ENCODE results near the gene IRF9.
"Not testable (repeated sequence)": the region's sequence is repeated elsewhere in the genome, so short reads cannot be mapped to it uniquely, and the experiment has no call there.

Gene IRF9

DNA sequence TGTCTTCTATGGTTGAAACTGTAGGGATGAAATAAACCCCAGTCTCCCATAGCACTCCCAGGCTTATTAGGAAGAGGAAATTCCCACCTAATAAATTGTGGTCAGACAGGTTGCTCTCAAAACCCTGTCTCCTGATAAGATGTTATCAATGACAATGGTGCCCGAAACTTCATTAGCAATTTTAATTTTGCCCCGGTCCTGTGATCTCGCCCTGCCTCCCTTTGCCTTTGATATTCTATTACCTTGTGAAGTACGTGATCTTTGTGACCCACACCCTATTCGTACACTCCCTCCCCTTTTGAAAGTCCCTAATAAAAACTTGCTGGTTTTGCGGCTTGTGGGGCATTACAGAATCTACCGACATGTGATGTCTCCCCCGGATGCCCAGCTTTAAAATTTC lies 41.5 kb downstream of the IRF9 start:
- H3K4me1 ChIP-seq (ENCODE audit: control insufficient read depth, insufficient read depth, low read length, poor library complexity, severe bottlenecking); H3K4me3 ChIP-seq (ENCODE audit: insufficient read depth, low read depth, low read length, poor library complexity, severe bottlenecking); H3K27me3 ChIP-seq (replicated peaks; ENCODE audit: control insufficient read depth, insufficient read depth, low read length, poor library complexity, severe bottlenecking); H3K27ac ChIP-seq (ENCODE audit: insufficient read depth, low read length, poor library complexity, severe bottlenecking); DNase-seq; H3K9me3 ChIP-seq (ENCODE audit: control insufficient read depth, low read length): not testable (repeated sequence)
- peaks cover 22% of the 10 kb centered on the region for H3K36me3 ChIP-seq (ENCODE audit: control insufficient read depth, insufficient read depth, low read length)

DNA sequence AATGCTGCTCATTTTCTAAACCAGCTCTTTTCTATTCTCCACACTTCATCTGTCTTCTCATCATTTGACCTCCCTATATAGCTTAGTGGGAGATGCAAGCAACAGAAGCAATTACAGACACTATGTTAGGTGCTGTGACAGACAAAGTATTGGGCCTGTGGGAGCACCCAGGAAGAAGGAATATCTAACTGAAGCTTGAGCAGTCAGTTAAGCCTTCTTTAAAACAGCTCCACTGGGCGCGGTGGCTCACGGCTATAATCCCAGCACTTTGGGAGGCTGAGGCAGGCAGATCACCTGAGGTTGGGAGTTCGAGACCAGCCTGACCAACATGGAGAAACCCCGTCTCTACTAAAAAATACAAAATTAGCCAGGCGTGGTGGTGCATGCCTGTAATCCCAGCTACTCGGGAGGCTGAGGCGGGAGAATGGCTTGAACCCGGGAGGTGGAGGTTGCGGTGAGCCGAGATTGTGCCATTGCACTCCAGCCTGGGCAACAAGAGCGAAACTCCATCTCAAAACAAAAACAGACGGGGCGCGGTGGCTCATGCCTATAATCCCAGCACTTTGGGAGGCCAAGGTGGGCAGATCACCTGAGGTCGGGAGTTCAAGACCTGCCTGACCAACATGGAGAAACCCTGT lies 42.3 kb downstream of the IRF9 start:
- H3K4me3 ChIP-seq (ENCODE audit: insufficient read depth, low read depth, low read length, poor library complexity, severe bottlenecking); H3K4me1 ChIP-seq (ENCODE audit: control insufficient read depth, insufficient read depth, low read length, poor library complexity, severe bottlenecking); H3K9me3 ChIP-seq (ENCODE audit: control insufficient read depth, low read length); H3K27me3 ChIP-seq (replicated peaks; ENCODE audit: control insufficient read depth, insufficient read depth, low read length, poor library complexity, severe bottlenecking); H3K27ac ChIP-seq (ENCODE audit: insufficient read depth, low read length, poor library complexity, severe bottlenecking); DNase-seq: not testable (repeated sequence)
- H3K36me3 ChIP-seq (ENCODE audit: control insufficient read depth, insufficient read depth, low read length), result peaks cover 28% of the 10 kb centered on the region

- Histone ChIP-seq H3K4me1 (ENCODE audit: control insufficient read depth, insufficient read depth, low read length, poor library complexity, severe bottlenecking) (no peaks in the 10 kb centered on the region), H3K27ac (ENCODE audit: insufficient read depth, low read length, poor library complexity, severe bottlenecking) (no peak overlapping the region), H3K36me3 (ENCODE audit: control insufficient read depth, insufficient read depth, low read length) (peaks cover 36% of the 10 kb centered on the region), H3K4me3 (ENCODE audit: insufficient read depth, low read depth, low read length, poor library complexity, severe bottlenecking) (no peak overlapping the region), H3K27me3 (replicated peaks; ENCODE audit: control insufficient read depth, insufficient read depth, low read length, poor library complexity, severe bottlenecking) (no peaks in the 10 kb centered on the region), H3K9me3 (ENCODE audit: control insufficient read depth, low read length) (no peaks in the 10 kb centered on the region)
- no peak for DNase-seq
Measured at GRCh38 chr14:24204163-24205146, 43.4 kb downstream of the IRF9 start.

GRCh38 chr14:24206260-24207103 lies 45.4 kb downstream of the IRF9 start:
- DNase-seq, result no peak
- Histone ChIP-seq H3K4me3 (ENCODE audit: insufficient read depth, low read depth, low read length, poor library complexity, severe bottlenecking) (no peak overlapping the region), H3K27ac (ENCODE audit: insufficient read depth, low read length, poor library complexity, severe bottlenecking) (no peak overlapping the region), H3K9me3 (ENCODE audit: control insufficient read depth, low read length) (no peaks in the 10 kb centered on the region), H3K4me1 (ENCODE audit: control insufficient read depth, insufficient read depth, low read length, poor library complexity, severe bottlenecking) (no peaks in the 10 kb centered on the region), H3K36me3 (ENCODE audit: control insufficient read depth, insufficient read depth, low read length) (peaks cover 53% of the 10 kb centered on the region), H3K27me3 (replicated peaks; ENCODE audit: control insufficient read depth, insufficient read depth, low read length, poor library complexity, severe bottlenecking) (no peaks in the 10 kb centered on the region)

DNA sequence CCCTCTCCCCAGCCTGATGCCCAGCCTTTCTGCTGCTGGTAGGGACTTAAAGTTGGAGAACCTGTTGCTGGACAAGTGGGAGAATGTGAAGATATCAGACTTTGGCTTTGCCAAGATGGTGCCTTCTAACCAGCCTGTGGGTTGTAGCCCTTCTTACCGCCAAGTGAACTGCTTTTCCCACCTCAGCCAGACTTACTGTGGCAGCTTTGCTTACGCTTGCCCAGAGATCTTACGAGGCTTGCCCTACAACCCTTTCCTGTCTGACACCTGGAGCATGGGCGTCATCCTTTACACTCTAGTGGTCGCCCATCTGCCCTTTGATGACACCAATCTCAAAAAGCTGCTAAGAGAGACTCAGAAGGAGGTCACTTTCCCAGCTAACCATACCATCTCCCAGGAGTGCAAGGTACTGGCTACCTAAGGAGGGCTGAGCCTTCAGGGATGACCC lies 46.1 kb downstream of the IRF9 start:
- Histone ChIP-seq H3K27ac (ENCODE audit: insufficient read depth, low read length, poor library complexity, severe bottlenecking) (no peak overlapping the region), H3K9me3 (ENCODE audit: control insufficient read depth, low read length) (no peaks in the 10 kb centered on the region), H3K4me1 (ENCODE audit: control insufficient read depth, insufficient read depth, low read length, poor library complexity, severe bottlenecking) (no peaks in the 10 kb centered on the region), H3K36me3 (ENCODE audit: control insufficient read depth, insufficient read depth, low read length) (peaks cover 54% of the 10 kb centered on the region), H3K27me3 (replicated peaks; ENCODE audit: control insufficient read depth, insufficient read depth, low read length, poor library complexity, severe bottlenecking) (no peaks in the 10 kb centered on the region), H3K4me3 (ENCODE audit: insufficient read depth, low read depth, low read length, poor library complexity, severe bottlenecking) (no peak overlapping the region)
- no peak for DNase-seq

GRCh38 chr14:24207625-24208024 lies 46.6 kb downstream of the IRF9 start:
- Histone ChIP-seq H3K27me3 (replicated peaks; ENCODE audit: control insufficient read depth, insufficient read depth, low read length, poor library complexity, severe bottlenecking) (no peaks in the 10 kb centered on the region), H3K4me1 (ENCODE audit: control insufficient read depth, insufficient read depth, low read length, poor library complexity, severe bottlenecking) (no peaks in the 10 kb centered on the region), H3K27ac (ENCODE audit: insufficient read depth, low read length, poor library complexity, severe bottlenecking) (no peak overlapping the region), H3K9me3 (ENCODE audit: control insufficient read depth, low read length) (no peaks in the 10 kb centered on the region), H3K36me3 (ENCODE audit: control insufficient read depth, insufficient read depth, low read length) (peaks cover 54% of the 10 kb centered on the region), H3K4me3 (ENCODE audit: insufficient read depth, low read depth, low read length, poor library complexity, severe bottlenecking) (no peak overlapping the region)
- DNase-seq, result no peak

DNA sequence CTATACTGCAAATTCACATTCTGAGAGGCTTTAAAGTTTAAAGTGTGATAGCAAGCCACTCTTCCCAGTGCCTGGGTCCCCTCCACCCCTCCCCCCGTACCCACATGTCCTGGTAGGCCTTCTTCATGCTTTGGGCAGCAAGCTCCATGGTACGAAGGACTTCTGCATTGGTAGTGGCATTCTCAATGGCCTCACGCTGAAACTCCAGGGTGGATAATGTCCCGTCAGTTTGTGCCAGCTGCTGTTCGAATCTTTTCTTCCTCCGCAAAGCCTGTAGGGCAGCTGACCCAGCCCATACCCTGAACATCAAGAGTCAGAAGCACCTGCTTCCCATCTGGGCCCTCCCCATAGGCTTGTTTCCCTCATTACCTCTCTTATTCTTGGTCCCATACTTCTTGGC lies 50.2 kb downstream of the IRF9 start:
- Histone ChIP-seq H3K27ac (ENCODE audit: insufficient read depth, low read length, poor library complexity, severe bottlenecking) (no peak overlapping the region), H3K4me1 (ENCODE audit: control insufficient read depth, insufficient read depth, low read length, poor library complexity, severe bottlenecking) (peaks cover 25% of the 10 kb centered on the region), H3K4me3 (ENCODE audit: insufficient read depth, low read depth, low read length, poor library complexity, severe bottlenecking) (no peak overlapping the region), H3K9me3 (ENCODE audit: control insufficient read depth, low read length) (no peaks in the 10 kb centered on the region), H3K36me3 (ENCODE audit: control insufficient read depth, insufficient read depth, low read length) (peaks cover 40% of the 10 kb centered on the region), H3K27me3 (replicated peaks; ENCODE audit: control insufficient read depth, insufficient read depth, low read length, poor library complexity, severe bottlenecking) (no peaks in the 10 kb centered on the region)
- DNase-seq, result no peak

GRCh38 chr14:24212924-24213865 lies 52.1 kb downstream of the IRF9 start, which contains the start of gene CHMP4A:
CHMP4A (minus strand) TSS chr14:24213488; CDS start chr14:24213439, 49 bp downstream.
- Histone ChIP-seq H3K4me3 (ENCODE audit: insufficient read depth, low read depth, low read length, poor library complexity, severe bottlenecking) (peak within 1 kb of the TSS; percentile 80), H3K27ac (ENCODE audit: insufficient read depth, low read length, poor library complexity, severe bottlenecking) (peak within 1 kb of the TSS; percentile 99), H3K9me3 (ENCODE audit: control insufficient read depth, low read length) (no peaks in the 10 kb centered on the region), H3K36me3 (ENCODE audit: control insufficient read depth, insufficient read depth, low read length) (peaks cover 33% of the 10 kb centered on the region), H3K4me1 (ENCODE audit: control insufficient read depth, insufficient read depth, low read length, poor library complexity, severe bottlenecking) (peaks cover 27% of the 10 kb centered on the region), H3K27me3 (replicated peaks; ENCODE audit: control insufficient read depth, insufficient read depth, low read length, poor library complexity, severe bottlenecking) (no peaks in the 10 kb centered on the region)
- peak; percentile 92 to 95 (median 94) for DNase-seq
